GM19468 (cell line): Measurements from ENCODE around the gene FKBP9.
"Not testable (repeated sequence)": the region's sequence is repeated elsewhere in the genome, so short reads cannot be mapped to it uniquely, and the experiment has no call there.

Experiments
- ATAC-seq: cut with Tn5 transposase; IDR thresholded peaks from one replicate; pipeline ENCODE4 v1.9.1; 2021; ENCODE audit warnings: mild to moderate bottlenecking, moderate library complexity, moderate number of reproducible peaks; ENCODE audit not compliant: unreplicated experiment; ENCODE audit errors: extremely low read depth

Gene FKBP9

GRCh38 chr7:32999380-32999779, 42.1 kb downstream of the FKBP9 start:
- ATAC-seq = not testable (repeated sequence)

DNA sequence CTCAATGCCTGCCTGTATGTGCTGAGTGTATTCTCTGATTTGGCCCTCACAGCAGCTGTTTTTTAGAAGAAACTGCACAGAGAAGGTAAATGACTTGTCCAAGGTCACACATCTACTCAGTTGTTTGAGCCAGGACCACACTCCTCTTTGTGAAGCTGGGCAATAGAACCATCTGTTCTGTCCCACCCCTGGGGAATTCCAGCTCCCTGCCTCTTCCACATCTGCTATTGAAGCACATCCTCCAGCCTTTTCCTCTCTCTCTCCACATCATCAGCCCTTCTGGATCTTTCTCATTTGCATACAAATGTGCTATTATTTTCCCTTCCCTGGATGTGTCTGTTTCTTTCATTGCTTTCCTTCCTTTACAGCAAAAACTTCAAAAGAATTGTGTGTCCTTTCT, 45.9 kb downstream of the FKBP9 start:
- not testable (repeated sequence) for ATAC-seq

- ATAC-seq = not testable (repeated sequence)
These were observed 46.9 kb downstream of the FKBP9 start for GRCh38 chr7:33004104-33004616.

DNA sequence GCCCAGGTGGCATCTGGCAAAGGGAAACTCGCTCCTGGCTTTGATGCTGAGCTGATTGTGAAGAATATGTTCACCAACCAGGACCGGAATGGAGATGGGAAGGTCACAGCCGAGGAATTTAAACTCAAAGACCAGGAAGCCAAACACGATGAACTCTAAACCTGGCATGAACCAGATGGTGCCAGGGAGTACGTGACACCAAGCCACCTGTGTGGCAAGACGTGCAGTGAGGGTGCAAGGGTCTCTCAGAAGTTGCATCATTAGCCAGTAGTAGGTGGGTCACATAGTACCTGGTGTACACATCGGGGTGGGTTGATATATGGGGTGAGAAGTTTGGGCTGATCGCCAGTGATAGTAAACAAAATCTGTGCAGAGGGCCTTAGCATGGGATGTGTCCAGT, 48.0 kb downstream of the FKBP9 start:
- not testable (repeated sequence) for ATAC-seq

DNA sequence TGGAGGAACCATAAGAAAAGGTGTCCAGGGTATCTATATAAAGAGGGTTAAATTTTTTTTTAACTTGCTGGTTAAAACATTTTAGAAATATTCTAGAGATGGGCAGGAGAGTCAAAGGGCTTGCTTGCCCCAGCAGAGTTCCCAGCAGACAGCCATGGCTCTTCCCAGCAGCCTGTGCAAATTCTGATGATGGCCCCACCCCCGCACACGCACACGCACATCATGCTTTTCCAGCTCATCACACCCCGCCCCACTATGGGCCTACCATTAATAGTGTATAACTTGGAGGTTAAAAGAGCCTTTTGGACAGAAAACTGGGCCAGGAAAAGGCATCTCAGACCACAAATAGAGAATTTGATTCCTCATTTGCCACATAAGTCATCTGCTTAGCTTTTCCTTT, 48.5 kb downstream of the FKBP9 start:
- not testable (repeated sequence) for ATAC-seq

DNA sequence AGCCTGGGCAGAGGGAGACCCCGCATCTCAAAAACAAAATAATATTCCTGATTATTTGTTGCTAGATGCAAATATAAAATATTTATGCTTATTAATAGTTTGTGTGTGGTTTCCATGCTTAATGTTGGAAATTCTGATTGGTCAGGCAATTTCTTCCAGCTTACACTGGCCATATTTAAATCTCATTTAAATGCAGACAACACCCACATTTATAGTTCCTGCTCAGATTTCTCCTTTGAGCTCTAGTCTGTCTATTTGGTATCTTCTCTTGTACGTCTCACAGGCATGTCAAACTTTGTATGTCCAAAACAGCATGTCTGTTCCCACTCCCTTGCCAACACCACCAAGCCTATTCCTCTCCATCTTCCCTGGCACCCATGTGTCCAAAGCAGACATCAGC, 52.5 kb downstream of the FKBP9 start:
- no peak for ATAC-seq

- ATAC-seq = no peak
These were observed 55.1 kb downstream of the FKBP9 start for GRCh38 chr7:33012364-33012763.

- ATAC-seq = no peak
These were observed 67.0 kb downstream of the FKBP9 start for GRCh38 chr7:33024189-33024757.

DNA sequence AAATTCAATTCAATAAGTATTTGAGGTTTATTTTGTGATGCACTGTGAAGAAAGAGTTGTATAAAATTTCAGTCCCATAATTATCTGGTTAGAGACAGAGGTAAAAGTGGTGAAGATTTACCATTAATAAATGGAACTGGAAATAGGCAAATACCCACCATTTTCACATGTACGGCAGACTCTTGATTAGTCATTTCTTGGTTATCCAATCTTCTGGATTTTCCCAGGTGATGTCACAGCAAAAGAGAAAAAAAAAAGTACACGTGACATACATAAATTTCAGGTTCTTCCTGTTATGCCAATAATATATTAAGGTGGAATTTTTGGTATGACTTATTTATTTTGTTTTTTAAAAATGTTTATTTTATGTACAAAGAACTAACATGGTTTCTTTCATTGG, 78.5 kb downstream of the FKBP9 start:
- ATAC-seq = no peak

- no peak for ATAC-seq
These were observed 81.4 kb downstream of the FKBP9 start for GRCh38 chr7:33038639-33039038.

- no peak for ATAC-seq
These were observed 82.1 kb downstream of the FKBP9 start for GRCh38 chr7:33039257-33039902.

DNA sequence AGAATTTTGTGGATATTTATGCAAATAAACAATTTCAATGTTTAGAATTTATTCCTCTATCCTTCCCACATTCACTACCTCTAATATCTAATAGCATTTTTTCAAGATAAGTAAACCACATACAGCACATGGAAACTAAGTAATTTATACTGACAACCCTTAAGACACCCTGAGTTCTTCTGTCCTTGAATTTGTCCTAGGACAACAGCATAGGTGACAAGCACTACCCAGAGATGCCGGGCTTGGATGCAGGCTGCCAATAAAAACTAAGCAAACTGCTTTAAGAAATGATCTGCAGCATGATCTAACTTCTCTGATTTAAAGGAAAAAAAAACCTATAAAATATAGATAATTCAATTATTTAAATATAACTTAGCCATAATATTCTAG, 82.7 kb downstream of the FKBP9 start:
- ATAC-seq = no peak

GRCh38 chr7:33040803-33041516, 83.7 kb downstream of the FKBP9 start:
- peak; percentile 95 for ATAC-seq

DNA sequence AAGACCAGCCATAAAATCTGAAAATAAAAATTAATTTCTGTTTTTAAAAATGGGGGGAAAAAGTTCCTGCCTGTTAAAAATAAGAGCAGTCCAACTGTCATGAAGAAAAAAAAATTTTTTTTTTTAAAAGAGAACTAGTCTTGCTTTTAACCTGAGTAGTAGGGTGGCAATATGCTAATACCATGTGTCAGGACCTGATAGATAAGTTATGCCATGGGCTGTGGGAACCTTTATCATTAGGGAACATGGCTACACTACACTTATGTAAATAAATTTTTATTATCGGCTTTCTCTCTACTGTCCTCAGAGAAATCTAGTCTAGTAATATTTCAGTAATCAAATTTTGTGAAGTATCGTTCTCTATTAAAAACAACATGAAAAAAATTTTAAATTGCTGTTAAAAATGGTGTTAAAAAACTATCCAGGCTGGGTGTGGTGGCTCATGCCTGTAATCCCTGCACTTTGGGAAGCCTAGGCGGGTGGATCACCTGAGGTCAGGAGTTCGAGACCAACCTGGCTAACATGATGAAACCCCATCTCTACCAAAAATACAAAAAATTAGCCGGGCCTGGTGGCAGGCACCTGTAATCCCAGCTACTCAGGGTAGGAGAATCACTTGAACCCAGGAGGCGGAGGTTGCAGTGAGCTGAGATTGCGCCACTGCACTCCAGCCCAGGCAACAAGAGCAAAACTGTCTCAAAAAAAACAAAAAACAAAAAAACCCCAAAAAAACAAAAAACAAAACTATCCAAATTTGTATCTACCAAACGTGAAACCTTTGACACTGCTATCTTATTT, 84.6 kb downstream of the FKBP9 start:
- ATAC-seq = no peak

GRCh38 chr7:33043501-33044400, 86.5 kb downstream of the FKBP9 start:
- ATAC-seq = no peak

- ATAC-seq = no peak
These were observed 87.1 kb downstream of the FKBP9 start for GRCh38 chr7:33044401-33044718.

DNA sequence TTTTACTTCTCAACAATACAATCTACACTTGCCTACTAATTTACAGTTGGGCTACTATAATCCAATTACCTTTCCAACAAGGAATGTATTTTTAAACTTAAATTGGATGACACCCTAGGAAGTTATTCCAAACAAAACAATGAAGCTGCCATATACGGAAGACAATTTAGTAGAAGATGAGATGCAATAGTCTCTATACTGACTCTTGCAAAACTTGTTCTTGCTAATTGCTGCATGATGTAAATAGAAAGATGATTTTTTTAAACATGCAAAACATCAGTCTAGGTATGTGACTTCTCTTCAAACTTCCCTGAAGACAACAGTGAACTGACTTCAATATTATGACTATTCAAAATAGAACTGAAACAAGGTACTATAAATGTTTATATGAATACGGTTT, 87.7 kb downstream of the FKBP9 start:
- ATAC-seq = no peak

DNA sequence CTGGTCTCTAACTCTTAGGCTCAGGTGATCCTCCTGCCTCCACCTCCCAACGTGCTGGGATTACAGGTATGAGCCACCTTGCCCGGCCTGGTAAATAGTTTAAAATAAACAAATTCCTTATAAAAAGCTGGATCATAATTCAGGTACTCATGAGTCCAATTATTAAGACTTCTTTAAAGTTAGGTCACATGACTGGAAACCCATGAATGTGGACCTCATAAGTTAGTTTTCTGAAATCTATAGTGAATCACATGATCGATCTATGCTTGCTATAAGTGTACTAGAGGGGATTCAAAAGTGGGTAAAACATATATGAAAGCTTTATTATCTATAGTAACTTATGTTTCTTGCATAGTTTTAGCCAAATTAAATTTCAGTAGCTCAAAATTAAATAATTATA, 91.0 kb downstream of the FKBP9 start:
- no peak for ATAC-seq

DNA sequence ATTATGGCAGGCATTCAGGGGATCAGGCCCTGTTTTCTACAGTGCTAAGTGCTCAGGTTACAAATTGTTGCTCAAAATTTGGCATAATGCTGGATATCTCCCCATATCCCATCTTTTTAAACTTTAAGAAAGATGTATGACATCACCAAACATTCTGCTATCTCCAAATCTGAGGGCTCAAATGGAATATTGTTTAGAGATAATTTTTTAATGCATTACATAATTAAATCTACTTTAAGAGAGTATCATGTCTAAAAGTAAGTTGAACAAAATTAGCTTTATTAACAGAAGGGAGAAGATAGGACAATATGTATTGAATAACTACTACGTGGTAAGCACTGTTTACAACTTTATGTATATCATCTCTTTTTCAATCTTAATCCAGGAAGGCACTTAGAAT, 91.5 kb downstream of the FKBP9 start:
- no peak for ATAC-seq
